ENCODE results near the gene SPTB.

DNA sequence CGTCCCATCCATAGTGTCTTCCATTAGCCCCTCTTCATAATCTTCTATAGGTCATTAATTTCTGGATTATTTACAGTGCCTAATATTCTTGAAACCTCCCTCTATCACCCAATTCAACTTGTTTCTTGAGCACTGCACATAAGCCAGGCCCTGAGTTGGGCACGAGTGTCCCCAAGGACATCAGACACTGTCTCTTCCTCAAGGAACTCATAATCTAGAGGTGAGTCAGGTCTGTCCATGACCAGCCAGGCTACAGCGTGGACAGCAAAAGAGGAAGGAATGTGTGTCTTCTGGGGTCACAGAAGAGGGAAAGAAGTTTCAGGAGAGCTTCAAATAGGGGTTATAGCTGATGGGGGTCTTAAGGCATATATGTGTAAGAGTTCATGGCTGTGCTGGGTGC is 12.5 kb downstream of the SPTB start:
- no peak for TF ChIP-seq SMC3 (conservative IDR thresholded peaks at IDR 0.05; ENCODE audit: insufficient read depth, low read depth, low read length)
- TF ChIP-seq, protein P1, sequence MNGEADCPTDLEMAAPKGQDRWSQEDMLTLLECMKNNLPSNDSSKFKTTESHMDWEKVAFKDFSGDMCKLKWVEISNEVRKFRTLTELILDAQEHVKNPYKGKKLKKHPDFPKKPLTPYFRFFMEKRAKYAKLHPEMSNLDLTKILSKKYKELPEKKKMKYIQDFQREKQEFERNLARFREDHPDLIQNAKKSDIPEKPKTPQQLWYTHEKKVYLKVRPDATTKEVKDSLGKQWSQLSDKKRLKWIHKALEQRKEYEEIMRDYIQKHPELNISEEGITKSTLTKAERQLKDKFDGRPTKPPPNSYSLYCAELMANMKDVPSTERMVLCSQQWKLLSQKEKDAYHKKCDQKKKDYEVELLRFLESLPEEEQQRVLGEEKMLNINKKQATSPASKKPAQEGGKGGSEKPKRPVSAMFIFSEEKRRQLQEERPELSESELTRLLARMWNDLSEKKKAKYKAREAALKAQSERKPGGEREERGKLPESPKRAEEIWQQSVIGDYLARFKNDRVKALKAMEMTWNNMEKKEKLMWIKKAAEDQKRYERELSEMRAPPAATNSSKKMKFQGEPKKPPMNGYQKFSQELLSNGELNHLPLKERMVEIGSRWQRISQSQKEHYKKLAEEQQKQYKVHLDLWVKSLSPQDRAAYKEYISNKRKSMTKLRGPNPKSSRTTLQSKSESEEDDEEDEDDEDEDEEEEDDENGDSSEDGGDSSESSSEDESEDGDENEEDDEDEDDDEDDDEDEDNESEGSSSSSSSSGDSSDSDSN (IDR thresholded peaks at IDR 0.05; ENCODE audit: borderline replicate concordance in 1 of 2, low read depth in 2 of 2, low read length in 2 of 2) = no peak
- TF ChIP-seq ETV5 (CRISPR knock-in tag; IDR thresholded peaks at IDR 0.05; ENCODE audit: low read depth) = no peak
- TF ChIP-seq SAP30 (IDR thresholded peaks at IDR 0.05; ENCODE audit: borderline replicate concordance, insufficient read depth, low read depth, low read length, poor library complexity, severe bottlenecking) = no peak
- TF ChIP-seq BRF1 (IDR thresholded peaks at IDR 0.05; ENCODE audit: borderline replicate concordance, extremely low read depth, insufficient read length) = no peak
- no peak for TF ChIP-seq POLR2AphosphoS5 (IDR thresholded peaks at IDR 0.05; ENCODE audit: control insufficient read depth, insufficient read depth, low read depth, low read length)
- no peak for TF ChIP-seq ATF7 (IDR thresholded peaks at IDR 0.05)
- TF ChIP-seq FOS (IDR thresholded peaks at IDR 0.05; ENCODE audit: extremely low read depth, insufficient read length) = no peak
- TF ChIP-seq ZNF263 (CRISPR knock-in tag; IDR thresholded peaks at IDR 0.05; ENCODE audit: borderline replicate concordance) = no peak
- TF ChIP-seq, protein P2, sequence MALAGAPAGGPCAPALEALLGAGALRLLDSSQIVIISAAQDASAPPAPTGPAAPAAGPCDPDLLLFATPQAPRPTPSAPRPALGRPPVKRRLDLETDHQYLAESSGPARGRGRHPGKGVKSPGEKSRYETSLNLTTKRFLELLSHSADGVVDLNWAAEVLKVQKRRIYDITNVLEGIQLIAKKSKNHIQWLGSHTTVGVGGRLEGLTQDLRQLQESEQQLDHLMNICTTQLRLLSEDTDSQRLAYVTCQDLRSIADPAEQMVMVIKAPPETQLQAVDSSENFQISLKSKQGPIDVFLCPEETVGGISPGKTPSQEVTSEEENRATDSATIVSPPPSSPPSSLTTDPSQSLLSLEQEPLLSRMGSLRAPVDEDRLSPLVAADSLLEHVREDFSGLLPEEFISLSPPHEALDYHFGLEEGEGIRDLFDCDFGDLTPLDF (CRISPR knock-in tag; IDR thresholded peaks at IDR 0.05) = no peak
- no peak for TF ChIP-seq ZBTB1 (CRISPR knock-in tag; IDR thresholded peaks at IDR 0.05; ENCODE audit: borderline replicate concordance, low read depth)
- TF ChIP-seq, protein P3, sequence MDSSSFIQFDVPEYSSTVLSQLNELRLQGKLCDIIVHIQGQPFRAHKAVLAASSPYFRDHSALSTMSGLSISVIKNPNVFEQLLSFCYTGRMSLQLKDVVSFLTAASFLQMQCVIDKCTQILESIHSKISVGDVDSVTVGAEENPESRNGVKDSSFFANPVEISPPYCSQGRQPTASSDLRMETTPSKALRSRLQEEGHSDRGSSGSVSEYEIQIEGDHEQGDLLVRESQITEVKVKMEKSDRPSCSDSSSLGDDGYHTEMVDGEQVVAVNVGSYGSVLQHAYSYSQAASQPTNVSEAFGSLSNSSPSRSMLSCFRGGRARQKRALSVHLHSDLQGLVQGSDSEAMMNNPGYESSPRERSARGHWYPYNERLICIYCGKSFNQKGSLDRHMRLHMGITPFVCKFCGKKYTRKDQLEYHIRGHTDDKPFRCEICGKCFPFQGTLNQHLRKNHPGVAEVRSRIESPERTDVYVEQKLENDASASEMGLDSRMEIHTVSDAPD (CRISPR knock-in tag; IDR thresholded peaks at IDR 0.05) = no peak
- TF ChIP-seq, protein P4, sequence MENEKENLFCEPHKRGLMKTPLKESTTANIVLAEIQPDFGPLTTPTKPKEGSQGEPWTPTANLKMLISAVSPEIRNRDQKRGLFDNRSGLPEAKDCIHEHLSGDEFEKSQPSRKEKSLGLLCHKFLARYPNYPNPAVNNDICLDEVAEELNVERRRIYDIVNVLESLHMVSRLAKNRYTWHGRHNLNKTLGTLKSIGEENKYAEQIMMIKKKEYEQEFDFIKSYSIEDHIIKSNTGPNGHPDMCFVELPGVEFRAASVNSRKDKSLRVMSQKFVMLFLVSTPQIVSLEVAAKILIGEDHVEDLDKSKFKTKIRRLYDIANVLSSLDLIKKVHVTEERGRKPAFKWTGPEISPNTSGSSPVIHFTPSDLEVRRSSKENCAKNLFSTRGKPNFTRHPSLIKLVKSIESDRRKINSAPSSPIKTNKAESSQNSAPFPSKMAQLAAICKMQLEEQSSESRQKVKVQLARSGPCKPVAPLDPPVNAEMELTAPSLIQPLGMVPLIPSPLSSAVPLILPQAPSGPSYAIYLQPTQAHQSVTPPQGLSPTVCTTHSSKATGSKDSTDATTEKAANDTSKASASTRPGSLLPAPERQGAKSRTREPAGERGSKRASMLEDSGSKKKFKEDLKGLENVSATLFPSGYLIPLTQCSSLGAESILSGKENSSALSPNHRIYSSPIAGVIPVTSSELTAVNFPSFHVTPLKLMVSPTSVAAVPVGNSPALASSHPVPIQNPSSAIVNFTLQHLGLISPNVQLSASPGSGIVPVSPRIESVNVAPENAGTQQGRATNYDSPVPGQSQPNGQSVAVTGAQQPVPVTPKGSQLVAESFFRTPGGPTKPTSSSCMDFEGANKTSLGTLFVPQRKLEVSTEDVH (IDR thresholded peaks at IDR 0.05; ENCODE audit: low read depth, partially characterized antibody) = no peak
- TF ChIP-seq LARP7 (IDR thresholded peaks at IDR 0.05) = no peak

All from K562 (cell line).